K562 (cell line): ENCODE results near the gene HCRTR1. TPM values are rescaled to one million over a fixed set of nuclear protein-coding genes. Genes with fewer than 3 reads are reported as not detected.
A peak's percentile ranks its signal among the peaks of the same experiment; 100 is the strongest.

Source experiments
- ATAC-seq: fragments of 200-7000 bp; cut with Tn5 transposase; 3 replicates; pipeline ENCODE4 v1.9.1; 2020; ENCODE audit warnings: moderate library complexity
- BruUV-seq: library from RNA; stranded (reverse); fragments of 400-500 nt; replicated peaks from 2 replicates; lab custom pipeline; 2021; lab: Mats Ljungman, UMichigan
- CTCF ChIA-PET: fragments of 300-600 bp; formaldehyde crosslinking; extraction: SDS; loops from one replicate; lab custom pipeline; 2021; ENCODE audit warnings: low intra/inter-chr PET ratio; lab: Yijun Ruan, JAX
- POLR2A ChIA-PET: fragments of 300-600, 350-650 bp; sonication (Branson Sonifier 250); formaldehyde crosslinking; extraction: SDS; loops from one replicate; lab custom pipeline; 2021; ENCODE audit warnings: antibody characterized with exemption, inconsistent platforms; lab: Yijun Ruan, JAX
- DNase-seq, 4 experiments: peaks; one replicate each; pipeline versions ENCODE4 v3.0.0 to v3.0.0-alpha.2; 2011 to 2018; ENCODE audit warnings: low spot score in 3 of 4, mixed read lengths in 3 of 4; ENCODE audit errors: extremely low read depth in 1 of 4
- FAIRE-seq: peaks from 2 replicates; lab custom pipeline; 2011; peaks lifted over from hg19 to GRCh38; lab: Jason Lieb, UNC
- H2AFZ ChIP-seq: 2 replicates; pipeline ENCODE4 v1.6.0; 2011; ENCODE audit warnings: low read depth, low read length, control low read depth, inconsistent platforms
- H3K27ac ChIP-seq: fragments of 200-600 bp; 3 replicates; pipeline ENCODE4 v1.8.0; 2011; ENCODE audit warnings: low read depth, mild to moderate bottlenecking, control low read depth, inconsistent platforms, low read length, moderate library complexity, mixed read lengths; ENCODE audit errors: extremely low read depth
- H3K27me3 ChIP-seq, 2 experiments: fragments of 300-600 bp in 1 of 2; 2 replicates in 1 of 2; 3 replicates in 1 of 2; pipeline versions ENCODE4 v1.6.0 to v1.8.0; 2011; ENCODE audit warnings: inconsistent platforms in 2 of 2, low read length in 2 of 2, mild to moderate bottlenecking in 1 of 2, mixed read lengths in 1 of 2, moderate library complexity in 1 of 2; ENCODE audit not compliant: control insufficient read depth in 2 of 2, insufficient read depth in 2 of 2
- H3K36me3 ChIP-seq: fragments of 300-600 bp; 3 replicates; pipeline ENCODE4 v1.8.0; 2011; ENCODE audit warnings: mild to moderate bottlenecking, low read length, inconsistent platforms; ENCODE audit not compliant: control insufficient read depth, insufficient read depth
- H3K4me1 ChIP-seq, 2 experiments: fragments of 200-600 bp in 1 of 2; replicated peaks in 1 of 2; 2 replicates in 1 of 2; 3 replicates in 1 of 2; pipeline versions ENCODE4 v1.5.1 to v1.8.0; 2011; ENCODE audit warnings: inconsistent platforms in 2 of 2, low read length in 2 of 2, mild to moderate bottlenecking in 1 of 2, mixed read lengths in 1 of 2, moderate library complexity in 1 of 2; ENCODE audit not compliant: control insufficient read depth in 2 of 2, insufficient read depth in 2 of 2
- H3K4me2 ChIP-seq: 2 replicates; pipeline ENCODE4 v1.6.1; 2011; ENCODE audit warnings: low read length, control low read depth, inconsistent platforms, mixed read lengths; ENCODE audit not compliant: insufficient read depth
- H3K4me3 ChIP-seq: fragments of 200-600 bp; sonication (generic), shearing (Covaris generic); 2 replicates; pipeline ENCODE4 v1.5.1; 2016; ENCODE audit warnings: control low read depth, inconsistent platforms
- H3K79me2 ChIP-seq: fragments of 200-600 bp; 3 replicates; pipeline ENCODE4 v1.8.0; 2011; ENCODE audit warnings: low read length, inconsistent platforms; ENCODE audit not compliant: control insufficient read depth, insufficient read depth
- H3K9ac ChIP-seq, 2 experiments: 2 replicates each; pipeline versions ENCODE4 v1.6.0 to v1.6.1; 2011; ENCODE audit warnings: low read depth in 2 of 2, low read length in 2 of 2, control low read depth in 1 of 2, inconsistent platforms in 1 of 2, mild to moderate bottlenecking in 1 of 2, mixed read lengths in 1 of 2; ENCODE audit not compliant: insufficient read depth in 1 of 2
- H3K9me1 ChIP-seq: one replicate; pipeline ENCODE4 v1.6.0; 2011; ENCODE audit warnings: inconsistent platforms, mild to moderate bottlenecking, low read length, moderate library complexity; ENCODE audit not compliant: control insufficient read depth, insufficient read depth
- H3K9me3 ChIP-seq: replicated peaks from 2 replicates; pipeline ENCODE4 v1.5.1; 2011; ENCODE audit warnings: low read depth, low read length, inconsistent platforms; ENCODE audit not compliant: control insufficient read depth, insufficient read depth
- H4K20me1 ChIP-seq: replicated peaks from 2 replicates; pipeline ENCODE4 v1.6.1; 2011; ENCODE audit warnings: low read length, inconsistent platforms, mixed read lengths; ENCODE audit not compliant: control insufficient read depth, insufficient read depth
- BCOR ChIP-seq: fragments of 450-650 bp; IDR thresholded peaks from 2 replicates; pipeline ENCODE4 v1.6.1; 2016
- DNMT1 ChIP-seq: fragments of 450-650 bp; IDR thresholded peaks from 2 replicates; pipeline ENCODE4 v1.6.1; 2016; ENCODE audit warnings: antibody characterized with exemption, mild to moderate bottlenecking
- HMG20B ChIP-seq: fragments of 250-450 bp; sonication (Bioruptor Pico); IDR thresholded peaks from 2 replicates; pipeline ENCODE4 v1.5.0; 2021; ENCODE audit warnings: mild to moderate bottlenecking
- HNRNPH1 ChIP-seq: fragments of 200-400 bp; formaldehyde crosslinking; optimal IDR thresholded peaks from 2 replicates; pipeline ENCODE3; 2017; ENCODE audit warnings: low read depth, mild to moderate bottlenecking, low read length, moderate library complexity
- MAFG ChIP-seq: fragments of 450-650 bp; conservative IDR thresholded peaks from 2 replicates; pipeline ENCODE4 v1.6.1; 2016; ENCODE audit warnings: missing genetic modification characterization, missing compliant biosample characterization
- NCOA1 ChIP-seq: fragments of 450-650 bp; IDR thresholded peaks from 2 replicates; pipeline ENCODE4 v1.6.1; 2016; ENCODE audit warnings: low read depth
- PML ChIP-seq: IDR thresholded peaks from 2 replicates; pipeline ENCODE4 v1.6.1; 2012; ENCODE audit warnings: low read length, inconsistent platforms
- POLR2H ChIP-seq: IDR thresholded peaks from 2 replicates; pipeline ENCODE4 v1.6.1; 2016; ENCODE audit warnings: missing genetic modification characterization, low read depth, mild to moderate bottlenecking, control low read depth, missing compliant biosample characterization, moderate library complexity
- RAD51 ChIP-seq: fragments of 450-650 bp; IDR thresholded peaks from 2 replicates; pipeline ENCODE4 v1.7.1; 2016; ENCODE audit warnings: low read depth, mild to moderate bottlenecking, borderline replicate concordance
- RCOR1 ChIP-seq, 2 experiments: IDR thresholded peaks; 2 replicates each; pipeline ENCODE4 v1.6.1; 2012; ENCODE audit warnings: low read depth in 2 of 2, low read length in 2 of 2, borderline replicate concordance in 1 of 2, improper control_type of control experiment in 1 of 2
- RHOXF2B ChIP-seq: fragments of 250-450 bp; sonication (Bioruptor Pico); conservative IDR thresholded peaks from 2 replicates; pipeline ENCODE4 v1.5.1; 2021
- SP1 ChIP-seq: sonication (generic); formaldehyde crosslinking; IDR thresholded peaks from 2 replicates; pipeline ENCODE4 v1.8.1; 2022; ENCODE audit warnings: mild to moderate bottlenecking, missing genetic modification reagents
- TAL1 ChIP-seq: fragments of 450-650 bp; IDR thresholded peaks from 2 replicates; pipeline ENCODE4 v1.6.1; 2016; ENCODE audit warnings: mild to moderate bottlenecking
- TOE1 ChIP-seq, 2 experiments: fragments of 450-650 bp in 1 of 2; sonication (generic) in 1 of 2; formaldehyde crosslinking in 1 of 2; IDR thresholded peaks; 2 replicates each; pipeline versions ENCODE4 v1.7.1 to v1.8.0; 2016 to 2022; ENCODE audit warnings: borderline replicate concordance in 2 of 2, mild to moderate bottlenecking in 2 of 2, antibody characterized with exemption in 1 of 2, inconsistent platforms in 1 of 2, low read depth in 1 of 2, missing genetic modification reagents in 1 of 2, moderate library complexity in 1 of 2
- ZBTB17 ChIP-seq: fragments of 450-650 bp; formaldehyde crosslinking; IDR thresholded peaks from 2 replicates; pipeline ENCODE4 v1.4.0; 2020; ENCODE audit warnings: mild to moderate bottlenecking
- ZNF436 ChIP-seq: fragments of 250-450, 450-650 bp; sonication (Bioruptor Pico); formaldehyde crosslinking; IDR thresholded peaks from 2 replicates; pipeline ENCODE4 v1.7.0; 2020; ENCODE audit warnings: mild to moderate bottlenecking
- WGBS: fragments of 100-300 bp; shearing (Covaris generic); methylation state at CpG from one replicate; pipeline ENCODE4 v1.1.6; 2016; ENCODE audit warnings: low coverage, mixed read lengths; ENCODE audit not compliant: insufficient coverage; ENCODE audit errors: missing lambda C conversion rate; 5-methylcytosine and 5-hydroxymethylcytosine counted together
- in situ Hi-C: fragments of 300-500 bp; cut with MboI; formaldehyde crosslinking; loops from 4 replicates; pipeline ENCODE4 v1.15.0; 2018; ENCODE audit warnings: inconsistent platforms, mixed read lengths
- intact Hi-C: fragments of 100-400 bp; cut with micrococcal nuclease; formaldehyde crosslinking; loops from 2 replicates; pipeline ENCODE4 v1.14.2; 2022
- polyA plus RNA-seq, 8 experiments: library from polyadenylated mRNA; depleted of rRNA in 4 of 8; stranded (reverse) in 5 of 8; unstranded in 3 of 8; fragments of >200 nt; fragmentation: Nextera tagmentation in 2 of 8; fragmentation: Illumina TruSeq in 1 of 8; extraction: Ambion mirVana in 2 of 8; extraction: Trizol in 1 of 8; gene quantifications; 2 replicates each; pipeline versions ENCODE4 v1.2.1 to v1.2.3, GENCODE V29; 2011 to 2014; ENCODE audit warnings: inconsistent platforms in 1 of 8, missing spikeins in 1 of 8
- total RNA-seq, 7 experiments: library from RNA; depleted of rRNA in 6 of 7; stranded (reverse); fragments of >200 nt in 6 of 7; fragmentation: Illumina TruSeq in 2 of 7; extraction: Trizol in 2 of 7; gene quantifications; 2 replicates each; pipeline versions ENCODE4 v1.2.1 to v1.2.3, GENCODE V29; 2011 to 2021; ENCODE audit warnings: low replicate concordance in 1 of 7
- TF ChIP-seq, protein P1 (sequence below): conservative IDR thresholded peaks from 2 replicates; pipeline ENCODE4 v1.6.1; 2011; ENCODE audit warnings: low read depth, mild to moderate bottlenecking, low read length; ENCODE audit not compliant: control insufficient read depth
- TF ChIP-seq, protein P2 (sequence below): sonication (generic); formaldehyde crosslinking; IDR thresholded peaks from 2 replicates; pipeline ENCODE4 v1.8.0; 2022; ENCODE audit warnings: missing genetic modification reagents, mild to moderate bottlenecking, borderline replicate concordance

Gene HCRTR1
- total and polyA plus RNA-seq, 9 of the 15 experiments (the other 6 are each of a cell fraction or from before 2014, with no cell fraction given) = not detected

DNA sequence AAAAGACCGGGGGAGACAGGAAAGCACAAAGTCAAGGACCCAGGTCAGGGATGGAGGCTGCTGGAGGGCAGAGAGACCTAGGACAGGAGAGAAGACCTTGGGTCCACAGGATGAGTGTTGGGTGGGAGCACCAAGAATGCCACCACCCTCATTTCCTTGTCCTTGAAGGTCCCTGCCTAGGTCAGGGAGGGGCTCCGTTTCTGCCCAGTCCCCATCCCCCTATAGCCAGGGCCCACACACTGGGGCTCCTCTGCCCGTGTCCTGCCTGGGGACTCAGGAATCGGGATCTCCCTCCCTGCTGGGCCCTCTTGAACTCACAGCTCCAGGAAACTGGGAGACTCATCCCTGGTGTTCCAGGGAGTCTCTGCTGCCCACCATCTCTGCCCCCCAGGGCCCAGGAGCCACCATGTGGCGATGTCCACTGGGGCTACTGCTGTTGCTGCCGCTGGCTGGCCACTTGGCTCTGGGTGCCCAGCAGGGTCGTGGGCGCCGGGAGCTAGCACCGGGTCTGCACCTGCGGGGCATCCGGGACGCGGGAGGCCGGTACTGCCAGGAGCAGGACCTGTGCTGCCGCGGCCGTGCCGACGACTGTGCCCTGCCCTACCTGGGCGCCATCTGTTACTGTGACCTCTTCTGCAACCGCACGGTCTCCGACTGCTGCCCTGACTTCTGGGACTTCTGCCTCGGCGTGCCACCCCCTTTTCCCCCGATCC is 40.6 kb upstream of the HCRTR1 start (continued):
- TF ChIP-seq, protein P1, sequence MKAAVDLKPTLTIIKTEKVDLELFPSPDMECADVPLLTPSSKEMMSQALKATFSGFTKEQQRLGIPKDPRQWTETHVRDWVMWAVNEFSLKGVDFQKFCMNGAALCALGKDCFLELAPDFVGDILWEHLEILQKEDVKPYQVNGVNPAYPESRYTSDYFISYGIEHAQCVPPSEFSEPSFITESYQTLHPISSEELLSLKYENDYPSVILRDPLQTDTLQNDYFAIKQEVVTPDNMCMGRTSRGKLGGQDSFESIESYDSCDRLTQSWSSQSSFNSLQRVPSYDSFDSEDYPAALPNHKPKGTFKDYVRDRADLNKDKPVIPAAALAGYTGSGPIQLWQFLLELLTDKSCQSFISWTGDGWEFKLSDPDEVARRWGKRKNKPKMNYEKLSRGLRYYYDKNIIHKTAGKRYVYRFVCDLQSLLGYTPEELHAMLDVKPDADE = no peak
- TF ChIP-seq HNRNPH1 (no peak), PML (no peak), RCOR1 (IDR thresholded peaks at IDR 0.05; ENCODE audit: borderline replicate concordance in 1 of 2, low read depth in 2 of 2, low read length in 2 of 2) (no peak), TAL1 (no peak)

DNA sequence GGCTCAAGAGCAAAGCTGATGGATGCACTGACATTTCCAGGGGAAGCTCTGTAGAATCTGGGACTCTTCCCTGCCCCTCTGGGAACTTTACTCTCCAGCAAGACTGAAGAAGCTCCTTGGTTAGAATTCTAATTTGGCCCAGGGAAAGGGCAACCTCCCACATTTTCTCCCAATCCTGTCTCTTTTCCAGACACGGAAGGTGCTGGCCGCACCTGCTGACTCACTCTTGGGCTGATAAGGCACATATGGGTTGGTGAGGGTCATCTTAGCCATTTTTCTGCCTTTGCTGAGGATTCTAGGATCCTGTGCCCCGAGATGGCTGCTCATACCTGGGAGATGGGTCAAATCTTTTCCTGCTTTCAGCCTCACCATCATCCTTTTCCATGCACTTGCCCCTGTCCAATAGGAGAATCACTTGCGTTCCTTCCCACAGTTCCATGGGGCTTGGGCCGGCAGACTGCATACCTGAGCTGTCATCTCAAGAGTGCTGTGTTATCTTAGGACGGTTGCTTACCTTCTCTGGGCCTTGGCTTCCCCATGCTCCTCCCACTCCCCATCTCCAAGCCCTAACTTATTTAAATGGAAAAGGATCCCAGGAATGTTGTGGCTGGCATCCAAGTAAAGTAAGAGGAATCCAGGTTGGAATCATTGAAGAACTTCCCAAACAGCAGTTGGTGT is 39.8 kb upstream of the HCRTR1 start:
- 4% methylated on average over 6 of the region's 6 CpGs for WGBS
- peaks cover 3% of the 10 kb centered on the region for H3K9me1 ChIP-seq
- peaks cover 35% of the 10 kb centered on the region for H4K20me1 ChIP-seq
- ATAC-seq (no peak), FAIRE-seq (no peak), DNase-seq (peak in 2 of 4 experiments; percentile 25 to 35)
- CTCF ChIA-PET = no interaction called here
- H3K9ac ChIP-seq = peak overlapping the region in 1 of 2 experiments; percentile 55; a peak in 2 of 4 replicates
- H3K4me2 ChIP-seq = no peak overlapping the region
- in situ Hi-C loops (no loop called here), intact Hi-C loops (no loop called here)
- H3K36me3 ChIP-seq = no peaks in the 10 kb centered on the region
- H3K27ac ChIP-seq = no peak overlapping the region
- peaks cover 22 to 41% of the 10 kb centered on the region in 2 experiments for H3K4me1 ChIP-seq
- H2AFZ ChIP-seq = no peak overlapping the region
- POLR2A ChIA-PET = interaction anchor here (0.6 to 0.7 kb wide), 4 partner anchors 75 to 396 kb away, joined by 3 to 5 read pairs (median 4); no protein-coding TSS in a partner anchor
- H3K4me3 ChIP-seq = no peak overlapping the region
- BruUV-seq = no TSS peak
- no peaks in the 10 kb centered on the region for H3K79me2 ChIP-seq
- H3K9me3 ChIP-seq = no peaks in the 10 kb centered on the region
- H3K27me3 ChIP-seq = peaks cover 21 to 60% of the 10 kb centered on the region in 2 experiments; a peak in 4 of 5 replicates
- TF ChIP-seq MAFG (tag) (peak; percentile 54), RHOXF2B (CRISPR knock-in tag) (no peak), BCOR (peak; percentile 82; the same call in 1 of the 2 replicates), ZNF436 (CRISPR knock-in tag) (no peak), HMG20B (CRISPR knock-in tag) (no peak), NCOA1 (no peak), ZBTB17 (CRISPR knock-in tag) (no peak), DNMT1 (no peak), RAD51 (no peak), TOE1 (IDR thresholded peaks at IDR 0.05; ENCODE audit: borderline replicate concordance) (no peak), TOE1 (CRISPR knock-in tag; IDR thresholded peaks at IDR 0.05; ENCODE audit: borderline replicate concordance, low read depth) (no peak), SP1 (CRISPR knock-in tag) (no peak), POLR2H (tag) (no peak)
- TF ChIP-seq, protein P2, sequence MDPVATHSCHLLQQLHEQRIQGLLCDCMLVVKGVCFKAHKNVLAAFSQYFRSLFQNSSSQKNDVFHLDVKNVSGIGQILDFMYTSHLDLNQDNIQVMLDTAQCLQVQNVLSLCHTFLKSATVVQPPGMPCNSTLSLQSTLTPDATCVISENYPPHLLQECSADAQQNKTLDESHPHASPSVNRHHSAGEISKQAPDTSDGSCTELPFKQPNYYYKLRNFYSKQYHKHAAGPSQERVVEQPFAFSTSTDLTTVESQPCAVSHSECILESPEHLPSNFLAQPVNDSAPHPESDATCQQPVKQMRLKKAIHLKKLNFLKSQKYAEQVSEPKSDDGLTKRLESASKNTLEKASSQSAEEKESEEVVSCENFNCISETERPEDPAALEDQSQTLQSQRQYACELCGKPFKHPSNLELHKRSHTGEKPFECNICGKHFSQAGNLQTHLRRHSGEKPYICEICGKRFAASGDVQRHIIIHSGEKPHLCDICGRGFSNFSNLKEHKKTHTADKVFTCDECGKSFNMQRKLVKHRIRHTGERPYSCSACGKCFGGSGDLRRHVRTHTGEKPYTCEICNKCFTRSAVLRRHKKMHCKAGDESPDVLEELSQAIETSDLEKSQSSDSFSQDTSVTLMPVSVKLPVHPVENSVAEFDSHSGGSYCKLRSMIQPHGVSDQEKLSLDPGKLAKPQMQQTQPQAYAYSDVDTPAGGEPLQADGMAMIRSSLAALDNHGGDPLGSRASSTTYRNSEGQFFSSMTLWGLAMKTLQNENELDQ (CRISPR knock-in tag) = no peak
